ENCODE data around the gene ZNF319.

The ZNF319 gene

GRCh38 chr16:57960826-57961472 is 39.5 kb downstream of the ZNF319 start:
- DNase-seq, result no peak
- H3K9me3 ChIP-seq, result no peaks in the 10 kb centered on the region
- no peak for TF ChIP-seq CTCF (IDR thresholded peaks at IDR 0.05; ENCODE audit: low read depth, low read length)

GRCh38 chr16:57960310-57960709 is 40.2 kb downstream of the ZNF319 start:
- H3K9me3 ChIP-seq, result no peaks in the 10 kb centered on the region
- H3K36me3 ChIP-seq, result no peaks in the 10 kb centered on the region
- no peaks in the 10 kb centered on the region for H3K4me1 ChIP-seq
- no peaks in the 10 kb centered on the region for H3K27me3 ChIP-seq
- H3K4me3 ChIP-seq (ENCODE audit: low read depth, low read length), result no peak overlapping the region
- DNase-seq, result no peak
- TF ChIP-seq CTCF (IDR thresholded peaks at IDR 0.05; ENCODE audit: low read depth, low read length), result no peak

More at GRCh38 chr16:57960826-57961472, 39.5 kb downstream of the ZNF319 start:
- no peaks in the 10 kb centered on the region for H3K4me1 ChIP-seq
- H3K4me3 ChIP-seq (ENCODE audit: low read depth, low read length), result no peak overlapping the region
- no peaks in the 10 kb centered on the region for H3K27me3 ChIP-seq
- no peaks in the 10 kb centered on the region for H3K36me3 ChIP-seq

- no peak for TF ChIP-seq CTCF (IDR thresholded peaks at IDR 0.05; ENCODE audit: low read depth, low read length)
- H3K27me3 ChIP-seq, result no peaks in the 10 kb centered on the region
- no peaks in the 10 kb centered on the region for H3K9me3 ChIP-seq
- H3K36me3 ChIP-seq, result no peaks in the 10 kb centered on the region
- DNase-seq, result no peak
- no peaks in the 10 kb centered on the region for H3K4me1 ChIP-seq
- H3K4me3 ChIP-seq (ENCODE audit: low read depth, low read length), result no peak overlapping the region
Measured at GRCh38 chr16:57959804-57960203, 40.7 kb downstream of the ZNF319 start.

GRCh38 chr16:57959121-57959520 is 41.4 kb downstream of the ZNF319 start:
- H3K9me3 ChIP-seq, result no peaks in the 10 kb centered on the region
- TF ChIP-seq CTCF (IDR thresholded peaks at IDR 0.05; ENCODE audit: low read depth, low read length), result no peak
- H3K4me1 ChIP-seq, result no peaks in the 10 kb centered on the region
- H3K4me3 ChIP-seq (ENCODE audit: low read depth, low read length), result no peak overlapping the region
- H3K27me3 ChIP-seq, result no peaks in the 10 kb centered on the region
- DNase-seq, result no peak
- no peaks in the 10 kb centered on the region for H3K36me3 ChIP-seq

- Histone ChIP-seq H3K27me3 (no peaks in the 10 kb centered on the region), H3K4me1 (no peaks in the 10 kb centered on the region), H3K4me3 (ENCODE audit: low read depth, low read length) (no peak overlapping the region), H3K36me3 (no peaks in the 10 kb centered on the region), H3K9me3 (no peaks in the 10 kb centered on the region)
- TF ChIP-seq CTCF (IDR thresholded peaks at IDR 0.05; ENCODE audit: low read depth, low read length), result no peak
- no peak for DNase-seq
Measured at GRCh38 chr16:57958544-57958943, 41.9 kb downstream of the ZNF319 start.

- H3K4me1 ChIP-seq, result no peaks in the 10 kb centered on the region
- no peak for TF ChIP-seq CTCF (IDR thresholded peaks at IDR 0.05; ENCODE audit: low read depth, low read length)
- H3K9me3 ChIP-seq, result no peaks in the 10 kb centered on the region
- H3K36me3 ChIP-seq, result no peaks in the 10 kb centered on the region
- no peak overlapping the region for H3K4me3 ChIP-seq (ENCODE audit: low read depth, low read length)
- H3K27me3 ChIP-seq, result no peaks in the 10 kb centered on the region
- DNase-seq, result no peak
Measured at GRCh38 chr16:57957673-57958392, 42.6 kb downstream of the ZNF319 start.

Measured in BE2C (cell line).